HG03520 (cell line): Measurements from ENCODE around the gene SPINT1.

Source experiments
- ATAC-seq: cut with Tn5 transposase; IDR thresholded peaks from one replicate; pipeline ENCODE4 v1.9.1; 2021; ENCODE audit warnings: mild to moderate bottlenecking, moderate library complexity; ENCODE audit not compliant: unreplicated experiment

Gene SPINT1

DNA sequence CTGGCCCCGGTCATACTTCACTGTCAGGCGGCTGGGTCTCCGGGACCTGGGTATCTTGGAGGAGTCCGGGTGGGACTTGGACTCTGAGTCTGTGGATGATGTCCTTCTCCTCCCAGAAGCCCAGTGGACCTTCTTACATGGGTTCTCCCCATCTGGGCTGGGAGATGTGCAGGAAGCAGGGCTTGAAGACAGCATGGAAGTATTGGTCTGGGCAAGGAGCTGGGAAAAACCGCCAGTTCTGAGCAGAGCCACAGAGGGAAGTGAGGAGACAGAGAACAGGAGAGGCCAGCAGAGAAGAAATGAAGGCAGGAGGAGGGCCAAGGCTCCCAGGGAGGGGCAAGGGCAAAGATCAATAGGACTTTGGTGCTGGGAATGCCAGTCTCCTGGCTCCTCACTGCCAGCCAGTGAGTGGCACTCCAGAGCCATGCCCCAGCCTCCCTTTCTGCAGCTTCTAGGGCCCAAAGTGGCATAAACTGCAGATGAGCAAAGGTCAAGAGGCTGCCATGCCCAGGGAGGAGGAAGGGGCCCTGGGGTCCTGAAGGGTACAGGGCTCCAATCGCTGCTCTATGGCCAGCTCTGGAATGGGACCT lies 15.3 kb upstream of the SPINT1 start, which contains the start of gene PPP1R14D:
Gene PPP1R14D, minus strand, starts transcription at position 262 of the 590 bp plus-strand sequence. Its CDS starts 67 bp downstream, at position 195.
- no peak for ATAC-seq

DNA sequence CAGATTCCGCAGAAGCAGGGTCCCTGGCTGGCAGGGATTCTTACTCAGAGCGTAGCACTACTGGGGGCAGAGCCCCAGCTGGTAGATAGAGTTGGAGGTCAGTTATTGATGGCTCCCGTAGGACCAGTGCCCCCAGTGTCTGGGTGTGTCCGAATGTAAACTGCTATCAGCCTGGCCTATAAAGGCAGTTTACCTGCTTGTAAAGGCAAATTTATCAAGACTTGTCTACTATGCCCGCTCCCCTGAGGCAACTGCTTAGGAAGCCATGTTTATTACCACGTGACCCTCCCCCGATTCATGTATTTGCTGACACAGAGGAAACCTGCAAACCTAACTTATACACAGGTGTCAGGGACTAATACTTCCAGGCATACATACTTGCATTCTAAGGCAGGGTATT lies 14.7 kb upstream of the SPINT1 start:
- ATAC-seq = no peak

DNA sequence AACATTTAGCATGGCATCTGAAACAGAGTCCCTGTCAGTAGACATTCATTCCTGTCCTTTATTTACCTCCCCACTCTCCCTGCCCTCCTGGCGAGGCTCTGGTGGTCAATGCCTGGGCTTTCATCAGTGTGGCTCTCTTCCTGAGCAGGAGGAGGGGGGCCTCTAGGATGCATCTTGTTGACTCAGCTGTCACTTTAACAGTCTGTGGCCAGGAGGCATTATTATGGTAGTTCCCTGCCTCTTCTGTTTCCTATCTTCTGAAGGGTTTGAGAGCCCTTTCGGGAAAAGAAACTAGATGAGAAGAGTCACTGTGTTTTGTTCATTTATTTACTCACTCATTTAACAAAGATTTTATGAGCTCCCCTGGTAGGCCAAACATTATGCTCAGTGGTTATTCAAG lies 13.0 kb upstream of the SPINT1 start:
- ATAC-seq = no peak

DNA sequence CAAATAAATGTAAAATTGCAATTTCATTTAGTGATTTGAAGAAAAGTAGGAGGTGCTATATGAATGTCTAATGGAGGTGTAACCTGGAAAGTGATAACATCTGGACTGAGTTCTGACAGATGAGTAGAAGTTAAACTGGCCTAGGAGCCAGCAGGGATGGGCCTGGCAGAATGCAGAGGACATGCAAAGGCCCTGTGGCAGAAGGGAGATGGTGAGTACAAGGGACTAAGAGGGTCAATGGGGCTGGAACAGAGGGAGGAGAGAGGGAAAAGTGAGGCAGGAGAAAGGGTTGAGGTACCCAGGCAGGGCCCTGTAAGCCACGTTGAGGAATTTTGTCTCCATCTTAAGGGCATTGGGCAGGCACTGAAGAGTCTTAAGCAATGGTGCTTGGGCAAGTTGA lies 12.0 kb upstream of the SPINT1 start:
- ATAC-seq = no peak

DNA sequence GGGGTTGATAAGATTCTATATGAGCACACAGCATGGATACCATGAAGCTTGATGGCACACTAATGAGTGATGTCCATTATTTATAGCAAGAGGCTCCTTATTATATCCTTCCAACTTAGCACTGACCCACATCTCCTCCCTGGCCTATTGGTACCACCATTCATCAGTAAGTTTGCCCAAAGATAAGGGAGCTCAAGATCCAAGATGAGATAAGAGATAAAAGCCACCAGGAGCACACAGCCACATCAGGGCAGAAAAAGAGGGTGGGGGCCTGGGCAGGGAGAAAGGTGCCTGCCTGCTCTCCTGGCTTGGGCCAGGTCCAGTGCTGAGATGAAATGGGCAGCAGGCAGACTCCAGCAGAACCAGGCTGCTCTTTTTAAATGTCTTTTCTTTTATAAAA lies 10.9 kb upstream of the SPINT1 start:
- no peak for ATAC-seq

DNA sequence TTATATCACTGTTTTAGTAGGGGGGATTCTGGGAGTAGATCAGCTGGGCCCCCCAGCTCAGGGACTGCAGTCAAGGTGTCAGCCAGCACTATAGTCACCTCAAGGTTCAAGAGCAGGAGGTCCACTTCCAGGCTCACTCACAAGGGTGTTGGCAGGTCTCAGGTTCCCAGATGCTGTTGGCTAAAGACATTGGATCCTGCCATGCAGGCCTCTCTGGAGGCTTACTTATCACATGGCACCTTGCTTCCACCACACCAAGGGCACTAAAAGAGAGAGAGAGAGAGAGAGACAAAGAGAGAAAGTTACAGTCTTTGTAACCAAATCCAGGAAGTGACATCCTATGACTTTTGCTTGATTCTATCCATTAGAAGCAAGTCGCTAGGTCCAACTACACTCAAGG lies 7.8 kb upstream of the SPINT1 start:
- ATAC-seq = no peak

DNA sequence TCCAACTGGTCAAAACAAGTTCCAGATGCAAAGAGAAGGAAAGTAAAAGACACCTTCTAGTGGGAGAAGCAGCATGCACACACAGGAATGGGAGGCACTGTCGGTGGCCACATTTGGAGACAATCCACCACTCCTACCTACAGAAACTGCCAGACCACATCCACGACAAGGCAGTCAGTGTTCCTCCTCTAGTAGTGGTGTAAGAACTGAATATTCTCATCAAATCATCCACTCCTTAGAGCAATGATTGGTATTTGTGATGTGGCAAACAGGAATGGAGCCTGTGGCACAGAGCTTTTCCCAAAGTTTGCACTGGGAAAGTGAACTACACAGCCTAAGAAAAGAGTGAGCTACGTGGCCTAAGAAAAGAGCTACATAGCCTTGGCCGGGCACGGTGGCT lies 5.1 kb upstream of the SPINT1 start:
- no peak for ATAC-seq

DNA sequence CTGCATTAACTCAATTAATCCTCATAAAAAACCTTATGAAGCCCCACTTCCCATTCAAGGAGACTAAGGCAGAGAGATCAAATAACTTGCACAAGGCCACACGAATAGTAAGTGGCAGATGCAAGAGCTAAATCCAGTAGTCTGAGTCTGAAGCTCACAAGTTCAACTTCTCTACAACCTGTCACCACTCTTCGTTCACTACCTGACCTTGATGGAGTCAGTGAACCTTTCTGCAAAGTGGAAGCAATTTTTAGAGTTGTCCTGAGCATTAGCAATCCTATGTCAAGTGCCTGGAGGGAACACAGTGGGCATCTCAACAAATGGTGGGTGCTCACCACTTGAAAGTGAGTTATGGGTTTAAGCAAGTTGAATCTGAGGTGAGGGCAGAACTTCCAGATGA lies 2.1 kb upstream of the SPINT1 start:
- ATAC-seq = no peak

DNA sequence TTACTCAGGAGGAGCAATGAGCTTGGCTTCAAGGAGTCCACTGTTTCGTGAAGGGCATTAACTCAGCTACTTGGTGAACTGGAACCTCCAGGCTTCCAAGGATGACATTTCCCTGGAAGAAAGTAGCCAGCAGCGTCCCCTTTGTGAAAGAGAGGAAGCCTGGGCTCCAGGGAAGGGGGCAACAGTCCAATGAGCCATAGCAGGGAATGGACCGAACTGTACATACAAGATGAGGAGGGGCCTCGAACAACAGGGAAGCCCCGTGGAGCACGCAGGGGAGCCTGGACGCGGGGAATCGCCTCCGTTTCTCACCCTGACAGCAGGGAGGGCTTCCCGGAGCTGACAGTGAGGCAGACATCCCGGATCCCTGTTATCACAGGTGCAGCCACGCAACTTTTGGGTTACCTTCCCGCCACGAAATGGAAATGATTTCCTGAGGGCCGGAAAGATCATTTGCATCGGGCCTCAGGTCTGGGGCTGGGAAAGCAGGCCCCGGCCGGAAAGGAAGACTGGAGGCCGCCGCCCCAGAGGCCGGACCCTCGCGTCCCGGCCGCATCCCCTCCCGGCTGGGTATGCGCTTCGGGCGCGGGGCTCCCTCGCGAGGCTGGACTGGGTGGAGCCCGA lies 475 bp upstream of the SPINT1 start:
- ATAC-seq = no peak

DNA sequence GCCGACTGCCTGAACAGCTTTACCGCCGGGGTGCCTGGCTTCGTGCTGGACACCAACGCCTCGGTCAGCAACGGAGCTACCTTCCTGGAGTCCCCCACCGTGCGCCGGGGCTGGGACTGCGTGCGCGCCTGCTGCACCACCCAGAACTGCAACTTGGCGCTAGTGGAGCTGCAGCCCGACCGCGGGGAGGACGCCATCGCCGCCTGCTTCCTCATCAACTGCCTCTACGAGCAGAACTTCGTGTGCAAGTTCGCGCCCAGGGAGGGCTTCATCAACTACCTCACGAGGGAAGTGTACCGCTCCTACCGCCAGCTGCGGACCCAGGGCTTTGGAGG lies 815 bp downstream of the SPINT1 start:
- ATAC-seq = no peak

DNA sequence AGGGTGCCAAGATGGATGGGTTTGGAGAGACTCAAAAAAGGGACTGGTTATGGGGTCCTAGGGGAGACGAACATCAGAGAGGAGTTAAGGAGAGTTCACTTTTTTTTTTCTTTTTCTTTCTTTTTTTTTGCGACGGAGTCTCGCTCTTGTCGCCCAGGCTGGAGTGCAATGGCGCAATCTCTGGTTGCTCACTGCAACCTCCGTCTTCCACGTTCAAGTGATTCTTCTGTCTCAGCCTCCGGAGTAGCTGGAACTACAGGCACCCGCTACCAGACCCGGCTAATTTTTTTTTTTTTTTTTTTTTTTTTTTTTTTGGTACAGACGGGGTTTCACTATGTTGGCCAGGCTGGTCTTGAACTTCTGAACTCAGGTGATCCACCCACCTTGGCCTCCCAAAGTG lies 1.2 kb downstream of the SPINT1 start:
- ATAC-seq = no peak

DNA sequence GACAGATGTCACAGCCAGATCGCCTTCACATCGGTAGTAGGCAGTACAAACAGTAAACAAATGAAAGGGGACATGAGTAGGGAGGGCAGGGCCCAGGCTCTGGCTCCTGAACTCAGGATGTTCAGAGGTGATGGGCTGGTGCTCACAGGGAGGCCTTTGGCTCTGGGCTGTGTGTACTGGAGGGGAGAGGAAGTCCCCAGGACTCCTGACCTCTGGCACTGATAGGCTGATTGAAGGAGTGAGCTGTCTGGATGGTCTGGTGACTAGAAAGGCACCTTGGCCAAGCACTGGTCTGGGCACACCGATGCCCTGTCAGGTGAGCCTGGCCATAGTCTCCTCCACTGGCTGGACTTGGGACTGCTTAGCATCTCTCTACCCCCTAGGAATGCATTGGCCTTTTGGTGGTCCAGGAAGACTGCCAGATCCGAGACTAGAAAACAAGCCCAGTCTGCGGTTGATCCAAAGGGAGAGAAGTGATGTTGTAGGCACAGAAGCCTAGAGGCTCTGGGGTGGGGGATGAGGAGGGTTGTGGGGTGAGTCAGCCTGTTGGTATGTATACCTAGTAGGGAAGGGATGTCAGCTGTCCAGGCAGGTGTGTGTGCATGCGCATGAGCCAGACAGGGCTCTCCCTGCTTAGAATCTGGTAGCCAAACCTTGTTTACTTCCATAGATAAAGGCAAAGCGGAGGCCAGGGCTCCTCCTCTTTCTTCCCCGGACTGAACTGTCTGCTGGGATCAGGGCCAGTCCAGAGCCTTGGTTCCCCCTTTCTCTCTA lies 1.9 kb downstream of the SPINT1 start:
- no peak for ATAC-seq

DNA sequence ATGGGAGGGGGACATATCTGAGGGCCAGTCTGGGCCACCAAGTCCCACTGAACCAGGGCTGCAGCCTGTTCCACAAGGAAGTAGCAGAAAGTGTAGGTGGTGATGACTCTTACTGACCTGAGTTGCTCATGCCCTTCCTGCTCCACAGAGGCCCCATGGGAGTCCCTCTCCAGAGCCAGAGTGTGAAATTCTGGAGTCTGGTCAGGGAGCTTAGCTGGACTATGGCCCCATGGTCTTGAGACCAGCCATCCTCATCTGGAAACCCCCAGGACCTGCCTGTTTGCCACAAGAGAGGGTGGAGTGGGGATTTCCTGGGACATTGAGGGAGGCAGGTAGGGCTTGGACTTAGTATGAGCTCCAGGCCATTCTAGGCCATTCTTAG lies 3.0 kb downstream of the SPINT1 start:
- no peak for ATAC-seq

DNA sequence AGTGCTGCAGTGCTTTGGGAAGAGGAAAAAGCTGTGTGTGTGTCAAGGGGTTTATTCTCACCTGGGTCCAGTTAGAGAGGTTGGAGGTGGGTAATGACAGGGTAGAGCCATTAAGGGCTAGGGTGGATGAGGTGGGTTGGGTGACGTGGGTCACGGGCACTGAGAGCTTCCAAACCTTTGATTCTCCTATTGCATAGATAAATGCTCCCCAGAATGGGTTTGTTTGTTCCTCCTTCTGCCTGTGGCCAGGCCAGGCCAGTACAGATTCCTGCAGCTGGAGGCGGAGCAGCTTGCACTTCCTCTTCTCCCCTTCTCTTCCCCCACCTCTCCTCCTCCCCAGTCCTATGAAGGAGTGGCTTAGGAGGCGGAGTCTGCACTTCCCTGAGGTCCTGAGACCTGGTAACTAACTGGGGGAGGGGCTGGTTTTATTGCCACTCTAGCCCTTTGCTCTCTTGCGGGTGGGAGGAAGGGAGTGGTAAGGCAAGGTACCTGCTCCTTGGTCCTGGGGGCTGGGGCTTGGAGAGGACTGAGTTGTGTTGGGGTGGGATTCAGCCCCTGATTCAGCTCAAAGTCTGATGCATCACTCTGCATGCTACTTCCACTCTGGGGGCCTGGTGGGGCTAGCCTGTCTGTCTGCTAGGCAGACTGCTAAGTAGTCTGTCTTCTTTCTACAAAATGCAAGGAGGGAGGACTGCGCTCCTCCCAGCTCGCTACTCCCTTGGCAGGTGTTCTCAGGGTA lies 3.5 kb downstream of the SPINT1 start:
- no peak for ATAC-seq

DNA sequence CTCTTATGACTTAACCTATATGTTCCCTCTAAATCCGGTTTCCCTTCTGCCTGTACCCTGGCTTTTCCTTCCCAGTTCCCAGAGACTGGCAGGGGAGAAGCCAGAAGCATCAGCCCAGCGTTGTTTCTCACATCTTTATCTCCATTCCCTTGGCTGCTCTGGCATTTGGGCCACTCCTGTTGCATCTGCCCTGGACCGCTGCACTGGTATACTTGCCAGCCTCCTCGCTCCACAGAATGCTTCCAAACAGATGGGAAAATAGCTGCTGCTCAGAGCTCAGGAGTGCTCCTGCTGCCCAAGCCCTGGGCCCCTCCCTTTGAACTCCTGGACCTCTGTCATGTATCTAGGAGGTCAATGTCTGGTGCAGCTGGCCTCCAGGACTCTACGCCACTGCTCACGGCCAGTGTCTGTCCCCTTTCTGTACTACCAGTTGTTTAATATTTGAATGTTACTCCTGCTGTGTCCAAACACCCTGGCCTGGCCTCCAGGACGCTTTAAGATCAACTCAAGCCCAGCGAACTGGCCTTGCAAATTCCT lies 6.8 kb downstream of the SPINT1 start:
- ATAC-seq = no peak

DNA sequence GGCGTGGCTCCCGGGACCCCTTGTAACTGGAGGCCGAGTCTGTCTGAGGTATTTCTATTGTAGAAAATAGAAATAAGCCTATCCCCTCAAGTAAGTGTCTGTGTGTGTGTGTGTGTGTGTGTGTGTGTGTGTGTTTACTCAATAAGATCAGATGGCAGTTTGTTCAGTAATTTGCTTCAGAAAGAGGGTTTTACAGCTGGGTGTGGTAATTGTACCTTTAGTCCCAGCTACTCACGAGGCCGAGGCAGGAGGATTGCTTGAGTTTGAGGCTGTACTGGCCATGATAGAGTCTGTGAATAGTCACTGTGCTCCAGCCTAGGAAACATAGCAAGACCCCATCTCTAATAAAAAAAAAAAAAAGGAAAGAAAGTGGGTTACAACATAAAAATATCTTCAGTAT lies 8.7 kb downstream of the SPINT1 start:
- no peak for ATAC-seq

DNA sequence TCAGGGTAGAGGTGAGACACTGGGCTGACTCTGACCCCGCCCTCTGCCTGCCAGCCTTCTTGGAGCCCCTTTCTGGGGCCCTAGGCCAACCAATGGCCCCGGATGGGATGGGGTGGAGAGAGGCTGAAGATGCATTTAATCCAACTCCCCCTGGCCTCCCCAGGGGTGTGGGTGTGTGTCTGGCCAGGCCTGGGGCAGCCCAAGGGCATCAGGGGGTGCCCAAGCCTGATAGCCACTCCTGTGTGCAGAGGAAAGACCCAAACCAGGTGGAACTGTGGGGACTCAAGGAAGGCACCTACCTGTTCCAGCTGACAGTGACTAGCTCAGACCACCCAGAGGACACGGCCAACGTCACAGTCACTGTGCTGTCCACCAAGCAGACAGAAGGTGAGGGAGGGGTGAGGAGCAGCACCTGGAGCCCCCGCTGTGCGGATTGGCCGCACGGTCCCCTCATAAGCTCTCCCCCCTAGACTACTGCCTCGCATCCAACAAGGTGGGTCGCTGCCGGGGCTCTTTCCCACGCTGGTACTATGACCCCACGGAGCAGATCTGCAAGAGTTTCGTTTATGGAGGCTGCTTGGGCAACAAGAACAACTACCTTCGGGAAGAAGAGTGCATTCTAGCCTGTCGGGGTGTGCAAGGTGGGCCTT lies 9.5 kb downstream of the SPINT1 start:
- no peak for ATAC-seq

DNA sequence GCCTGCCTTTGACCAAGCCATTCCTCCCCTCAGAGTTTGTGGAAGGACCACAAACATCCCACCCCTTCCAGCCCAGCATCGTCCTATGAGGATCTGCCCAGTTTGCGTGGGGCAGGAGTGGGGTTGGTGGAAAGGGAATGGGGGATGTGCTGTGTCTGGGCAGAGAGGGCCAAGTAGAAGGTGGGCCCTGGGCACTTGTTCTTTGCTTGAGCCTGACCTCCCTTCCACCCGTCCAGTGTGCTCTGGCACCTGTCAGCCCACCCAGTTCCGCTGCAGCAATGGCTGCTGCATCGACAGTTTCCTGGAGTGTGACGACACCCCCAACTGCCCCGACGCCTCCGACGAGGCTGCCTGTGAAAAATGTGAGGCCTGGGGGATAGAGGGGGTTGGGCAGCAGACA lies 10.3 kb downstream of the SPINT1 start:
- no peak for ATAC-seq

DNA sequence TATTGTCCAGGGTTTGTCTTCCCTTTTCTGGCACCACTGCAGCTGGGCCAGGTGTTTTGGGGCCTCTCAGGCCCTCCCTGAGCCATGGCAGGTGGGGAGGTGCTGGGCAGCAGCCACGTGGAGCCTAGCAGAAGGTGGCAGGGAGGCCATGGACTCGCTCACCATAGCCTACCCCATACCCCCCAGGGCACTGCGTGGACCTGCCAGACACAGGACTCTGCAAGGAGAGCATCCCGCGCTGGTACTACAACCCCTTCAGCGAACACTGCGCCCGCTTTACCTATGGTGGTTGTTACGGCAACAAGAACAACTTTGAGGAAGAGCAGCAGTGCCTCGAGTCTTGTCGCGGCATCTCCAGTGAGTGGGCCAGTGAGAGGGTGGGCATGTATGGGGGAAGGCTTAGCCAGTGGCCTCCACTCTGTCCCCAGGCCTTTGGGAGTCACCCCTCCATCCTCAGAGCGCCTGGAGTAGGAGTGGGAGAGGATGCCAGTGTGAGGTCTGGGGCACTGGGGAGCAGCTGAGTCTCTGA lies 11.9 kb downstream of the SPINT1 start:
- ATAC-seq = no peak

DNA sequence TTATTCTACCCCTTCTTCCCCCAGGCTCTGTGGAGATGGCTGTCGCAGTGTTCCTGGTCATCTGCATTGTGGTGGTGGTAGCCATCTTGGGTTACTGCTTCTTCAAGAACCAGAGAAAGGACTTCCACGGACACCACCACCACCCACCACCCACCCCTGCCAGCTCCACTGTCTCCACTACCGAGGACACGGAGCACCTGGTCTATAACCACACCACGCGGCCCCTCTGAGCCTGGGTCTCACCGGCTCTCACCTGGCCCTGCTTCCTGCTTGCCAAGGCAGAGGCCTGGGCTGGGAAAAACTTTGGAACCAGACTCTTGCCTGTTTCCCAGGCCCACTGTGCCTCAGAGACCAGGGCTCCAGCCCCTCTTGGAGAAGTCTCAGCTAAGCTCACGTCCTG lies 12.9 kb downstream of the SPINT1 start:
- no peak for ATAC-seq
